ENCODE results near the gene PHLDB3.

DNA sequence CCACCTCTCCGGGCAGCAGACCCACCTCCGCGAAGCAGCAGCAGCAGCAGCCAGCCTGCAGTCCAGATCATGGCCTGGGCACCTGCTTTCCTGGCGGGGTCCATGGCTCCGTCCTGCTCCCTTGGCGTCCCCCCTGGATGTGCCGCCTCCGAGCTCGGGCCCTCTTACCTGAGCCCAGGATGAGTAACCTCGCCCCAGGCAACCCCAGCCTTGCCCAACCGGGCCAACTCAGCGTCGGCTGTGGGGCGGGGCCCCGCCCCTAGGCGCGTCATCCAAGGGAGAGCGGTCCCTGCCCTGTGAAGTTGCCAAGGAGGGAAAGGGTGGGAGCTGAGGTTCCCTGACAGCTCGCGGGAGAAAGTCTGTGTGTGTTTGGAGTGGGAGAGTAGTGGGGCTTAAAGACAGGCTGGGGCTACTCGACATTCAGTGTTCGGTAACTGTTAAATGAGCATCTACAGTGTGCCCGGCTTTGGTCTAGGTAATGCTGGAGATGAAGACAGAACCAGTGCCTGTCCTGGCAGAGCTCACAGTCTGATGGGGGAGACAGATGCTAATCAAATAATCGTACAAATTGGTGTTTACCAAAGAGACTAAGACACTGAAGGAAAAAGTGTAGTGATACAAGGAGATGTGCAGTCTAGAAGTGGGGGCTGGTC is 39.0 kb downstream of the PHLDB3 start, which contains the start of gene LYPD3:
- TF ChIP-seq, protein P1, sequence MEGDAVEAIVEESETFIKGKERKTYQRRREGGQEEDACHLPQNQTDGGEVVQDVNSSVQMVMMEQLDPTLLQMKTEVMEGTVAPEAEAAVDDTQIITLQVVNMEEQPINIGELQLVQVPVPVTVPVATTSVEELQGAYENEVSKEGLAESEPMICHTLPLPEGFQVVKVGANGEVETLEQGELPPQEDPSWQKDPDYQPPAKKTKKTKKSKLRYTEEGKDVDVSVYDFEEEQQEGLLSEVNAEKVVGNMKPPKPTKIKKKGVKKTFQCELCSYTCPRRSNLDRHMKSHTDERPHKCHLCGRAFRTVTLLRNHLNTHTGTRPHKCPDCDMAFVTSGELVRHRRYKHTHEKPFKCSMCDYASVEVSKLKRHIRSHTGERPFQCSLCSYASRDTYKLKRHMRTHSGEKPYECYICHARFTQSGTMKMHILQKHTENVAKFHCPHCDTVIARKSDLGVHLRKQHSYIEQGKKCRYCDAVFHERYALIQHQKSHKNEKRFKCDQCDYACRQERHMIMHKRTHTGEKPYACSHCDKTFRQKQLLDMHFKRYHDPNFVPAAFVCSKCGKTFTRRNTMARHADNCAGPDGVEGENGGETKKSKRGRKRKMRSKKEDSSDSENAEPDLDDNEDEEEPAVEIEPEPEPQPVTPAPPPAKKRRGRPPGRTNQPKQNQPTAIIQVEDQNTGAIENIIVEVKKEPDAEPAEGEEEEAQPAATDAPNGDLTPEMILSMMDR (IDR thresholded peaks at IDR 0.05; ENCODE audit: poor library complexity): no peak
- no peak for TF ChIP-seq EZH2 (IDR thresholded peaks at IDR 0.05; ENCODE audit: borderline replicate concordance)

All from hepatocyte (in vitro differentiated cells).